HepG2 (cell line): Measurements from ENCODE around the gene SLC29A2. TPM values are rescaled to one million over a fixed set of nuclear protein-coding genes. Genes with fewer than 3 reads are reported as not detected.

Experiments
- CBX2 ChIP-seq, 2 experiments: fragments of 200-600 bp in 1 of 2; sonication (generic); formaldehyde crosslinking in 1 of 2; IDR thresholded peaks; 2 replicates each; pipeline versions ENCODE4 v1.7.0 to v1.8.1; 2018 to 2022; ENCODE audit warnings: low read depth in 2 of 2, low read length in 1 of 2, mild to moderate bottlenecking in 1 of 2, missing genetic modification reagents in 1 of 2
- HOXA5 ChIP-seq: sonication (generic); formaldehyde crosslinking; IDR thresholded peaks from 2 replicates; pipeline ENCODE4 v1.4.0; 2020; ENCODE audit warnings: missing genetic modification reagents
- IKZF4 ChIP-seq: sonication (generic); formaldehyde crosslinking; IDR thresholded peaks from 2 replicates; pipeline ENCODE4 v1.5.1; 2020; ENCODE audit warnings: borderline replicate concordance, mild to moderate bottlenecking, low read depth, missing genetic modification reagents; ENCODE audit errors: not compliant biosample characterization
- SP140L ChIP-seq: sonication (generic); formaldehyde crosslinking; IDR thresholded peaks from 2 replicates; pipeline ENCODE4 v1.4.0; 2020; ENCODE audit warnings: missing genetic modification reagents, borderline replicate concordance
- ZBTB3 ChIP-seq: sonication (generic); formaldehyde crosslinking; IDR thresholded peaks from 2 replicates; pipeline ENCODE4 v1.4.0; 2020; ENCODE audit warnings: low read depth, mild to moderate bottlenecking, moderate library complexity, missing genetic modification reagents, borderline replicate concordance
- ZNF18 ChIP-seq: sonication (generic); formaldehyde crosslinking; IDR thresholded peaks from 2 replicates; pipeline ENCODE4 v1.8.0; 2022; ENCODE audit warnings: mild to moderate bottlenecking, missing genetic modification reagents; ENCODE audit not compliant: insufficient replicate concordance
- ZNF343 ChIP-seq: sonication (generic); formaldehyde crosslinking; IDR thresholded peaks from 2 replicates; pipeline ENCODE4 v1.4.0; 2020; ENCODE audit warnings: mild to moderate bottlenecking, missing genetic modification reagents
- ZNF609 ChIP-seq: sonication (generic); formaldehyde crosslinking; IDR thresholded peaks from 2 replicates; pipeline ENCODE4 v1.4.0; 2020; ENCODE audit warnings: mild to moderate bottlenecking, missing genetic modification reagents, borderline replicate concordance
- ZNF710 ChIP-seq: sonication (generic); formaldehyde crosslinking; IDR thresholded peaks from 2 replicates; pipeline ENCODE4 v1.5.0; 2020; ENCODE audit warnings: mild to moderate bottlenecking, missing genetic modification reagents, borderline replicate concordance
- ZNF713 ChIP-seq: sonication (generic); formaldehyde crosslinking; IDR thresholded peaks from 2 replicates; pipeline ENCODE4 v1.4.0; 2020; ENCODE audit warnings: mild to moderate bottlenecking, missing genetic modification reagents
- ZNF770 ChIP-seq: sonication (generic); formaldehyde crosslinking; IDR thresholded peaks from 2 replicates; pipeline ENCODE4 v1.5.0; 2020; ENCODE audit warnings: mild to moderate bottlenecking, missing genetic modification reagents
- ZNF780A ChIP-seq: sonication (generic); formaldehyde crosslinking; IDR thresholded peaks from 2 replicates; pipeline ENCODE4 v1.8.0; 2022; ENCODE audit warnings: mild to moderate bottlenecking, missing genetic modification reagents, moderate library complexity
- ZNF800 ChIP-seq: sonication (generic); formaldehyde crosslinking; IDR thresholded peaks from 2 replicates; pipeline ENCODE4 v1.4.0; 2020; ENCODE audit warnings: missing genetic modification reagents
- polyA plus RNA-seq, 8 experiments: library from polyadenylated mRNA; depleted of rRNA in 3 of 8; stranded (reverse) in 7 of 8; unstranded in 1 of 8; fragments of >200 nt; fragmentation: Illumina TruSeq in 4 of 8; extraction: Trizol in 4 of 8; gene quantifications; 2 replicates each; pipeline versions ENCODE4 v1.2.1 to v1.2.3, GENCODE V29; 2011 to 2016; ENCODE audit warnings: low read depth in 4 of 8, missing spikeins in 1 of 8, mixed read lengths in 1 of 8; ENCODE audit not compliant: insufficient read depth in 1 of 8
- total RNA-seq, 5 experiments: library from RNA; depleted of rRNA; stranded (reverse); fragments of >200 nt; fragmentation: Illumina TruSeq; extraction: Trizol; gene quantifications; 2 replicates each; pipeline ENCODE4 v1.2.3, GENCODE V29; 2016; ENCODE audit warnings: low read depth in 1 of 5

The SLC29A2 gene
- total and polyA plus RNA-seq, 2 of the 13 experiments (the other 11 are each of a cell fraction or from before 2014, with no cell fraction given), result 0.63 to 0.66 TPM

GRCh38 chr11:66312549-66313320 lies 58.8 kb downstream of the SLC29A2 start (continued):
- no peak for TF ChIP-seq ZNF609 (CRISPR knock-in tag)
- TF ChIP-seq CBX2 (IDR thresholded peaks at IDR 0.05; ENCODE audit: low read depth, low read length), result no peak
- no peak for TF ChIP-seq CBX2 (CRISPR knock-in tag; IDR thresholded peaks at IDR 0.05; ENCODE audit: low read depth)
- TF ChIP-seq ZNF710 (CRISPR knock-in tag), result peak; percentile 81
- TF ChIP-seq ZNF18 (CRISPR knock-in tag), result no peak
- no peak for TF ChIP-seq ZNF770
- no peak for TF ChIP-seq ZBTB3
- TF ChIP-seq IKZF4 (CRISPR knock-in tag), result no peak
- TF ChIP-seq SP140L (CRISPR knock-in tag), result 0 out of 2 replicates have a peak, but pooled peaks have one; percentile 26
- TF ChIP-seq ZNF343 (CRISPR knock-in tag), result no peak
- TF ChIP-seq HOXA5 (CRISPR knock-in tag), result peak; percentile 58; the same call in 1 of the 2 replicates
- no peak for TF ChIP-seq ZNF800 (CRISPR knock-in tag)
- TF ChIP-seq ZNF780A (CRISPR knock-in tag), result no peak
- no peak for TF ChIP-seq ZNF713 (CRISPR knock-in tag)
